Fibroblast of villous mesenchyme (primary cell): Measurements from ENCODE around the gene KASH5. TPM values are rescaled to one million over a fixed set of nuclear protein-coding genes. Genes with fewer than 3 reads are reported as not detected.

Experiments used
- DNase-seq: peaks from one replicate; pipeline ENCODE4 v3.0.0-alpha.2; 2010; ENCODE audit warnings: low read depth
- H3K4me3 ChIP-seq: 2 replicates; pipeline ENCODE4 v1.5.1; 2011; ENCODE audit warnings: low read depth, mild to moderate bottlenecking, low read length
- total RNA-seq: library from RNA; depleted of rRNA; stranded (reverse); fragments of >200 nt; gene quantifications from 2 replicates; pipeline ENCODE4 v1.2.3, GENCODE V29; 2012
- TF ChIP-seq, protein P1 (sequence below): IDR thresholded peaks from 2 replicates; pipeline ENCODE4 v1.5.1; 2012; ENCODE audit warnings: low read depth, mild to moderate bottlenecking, low read length; ENCODE audit not compliant: insufficient read depth

Gene KASH5
- total RNA-seq, 1 donor, result not detected

DNA sequence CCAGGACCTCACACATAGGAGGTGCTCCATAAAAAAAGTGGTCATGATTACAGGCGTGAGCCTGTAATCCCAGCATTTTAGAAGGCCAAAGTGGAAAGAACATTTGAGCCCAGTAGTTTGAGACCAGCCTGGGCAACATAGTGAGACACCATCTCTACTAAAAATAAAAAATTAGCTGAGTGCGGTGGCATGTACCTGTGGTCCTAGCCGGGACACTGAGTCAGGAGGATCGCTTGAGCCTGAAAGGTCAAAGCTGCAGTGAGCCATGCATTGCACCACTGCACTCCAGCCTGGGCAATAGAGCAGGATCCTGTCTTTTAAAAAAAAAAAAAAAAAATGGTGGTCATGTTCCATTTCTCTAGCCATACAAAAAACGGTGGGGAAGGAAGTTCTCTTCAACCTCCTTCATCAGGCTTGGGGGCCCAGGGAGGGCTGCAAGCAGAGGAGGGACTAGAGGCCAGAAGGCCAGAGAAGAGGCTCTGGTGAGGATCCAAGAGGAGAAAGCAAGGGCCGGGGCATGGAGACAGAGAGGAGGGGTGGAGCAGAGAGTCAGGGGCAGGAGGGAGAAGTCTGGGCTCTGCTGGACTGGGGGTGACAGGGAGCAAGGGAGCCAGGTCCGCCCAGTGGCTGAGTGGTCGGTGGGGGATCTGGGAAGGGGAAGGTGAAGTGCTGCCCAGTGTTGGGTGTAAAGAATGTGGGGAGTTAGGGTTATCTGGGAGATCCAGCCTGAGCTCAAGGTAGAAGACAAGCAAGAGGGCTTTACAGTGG is 8.9 kb downstream of the KASH5 start:
- no peak overlapping the region for H3K4me3 ChIP-seq
- TF ChIP-seq, protein P1, sequence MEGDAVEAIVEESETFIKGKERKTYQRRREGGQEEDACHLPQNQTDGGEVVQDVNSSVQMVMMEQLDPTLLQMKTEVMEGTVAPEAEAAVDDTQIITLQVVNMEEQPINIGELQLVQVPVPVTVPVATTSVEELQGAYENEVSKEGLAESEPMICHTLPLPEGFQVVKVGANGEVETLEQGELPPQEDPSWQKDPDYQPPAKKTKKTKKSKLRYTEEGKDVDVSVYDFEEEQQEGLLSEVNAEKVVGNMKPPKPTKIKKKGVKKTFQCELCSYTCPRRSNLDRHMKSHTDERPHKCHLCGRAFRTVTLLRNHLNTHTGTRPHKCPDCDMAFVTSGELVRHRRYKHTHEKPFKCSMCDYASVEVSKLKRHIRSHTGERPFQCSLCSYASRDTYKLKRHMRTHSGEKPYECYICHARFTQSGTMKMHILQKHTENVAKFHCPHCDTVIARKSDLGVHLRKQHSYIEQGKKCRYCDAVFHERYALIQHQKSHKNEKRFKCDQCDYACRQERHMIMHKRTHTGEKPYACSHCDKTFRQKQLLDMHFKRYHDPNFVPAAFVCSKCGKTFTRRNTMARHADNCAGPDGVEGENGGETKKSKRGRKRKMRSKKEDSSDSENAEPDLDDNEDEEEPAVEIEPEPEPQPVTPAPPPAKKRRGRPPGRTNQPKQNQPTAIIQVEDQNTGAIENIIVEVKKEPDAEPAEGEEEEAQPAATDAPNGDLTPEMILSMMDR, result no peak
- no peak for DNase-seq

- H3K4me3 ChIP-seq, result no peak overlapping the region
- no peak for DNase-seq
- TF ChIP-seq, protein P1, result no peak
Measured at GRCh38 chr19:49398001-49398615, 10.1 kb downstream of the KASH5 start.

DNA sequence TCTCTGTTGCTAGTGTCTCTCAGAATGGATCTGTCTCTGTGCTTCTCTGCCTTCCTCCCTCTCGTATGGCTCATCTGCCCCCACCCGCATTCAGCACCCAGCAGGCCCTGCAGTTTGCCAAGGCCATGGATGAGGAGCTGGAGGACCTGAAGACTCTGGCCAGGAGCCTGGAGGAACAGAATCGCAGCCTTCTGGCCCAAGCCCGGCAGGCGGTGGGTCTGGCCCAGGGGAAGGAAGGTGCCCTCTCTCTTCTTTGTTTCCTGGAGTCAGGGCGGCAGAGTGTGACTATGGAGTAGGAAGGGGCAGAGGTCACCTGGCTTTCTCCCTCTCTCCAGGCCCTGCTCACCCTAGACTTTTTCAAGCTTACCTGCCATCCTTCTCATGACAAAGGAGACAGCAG is 10.9 kb downstream of the KASH5 start:
- DNase-seq, result no peak
- TF ChIP-seq, protein P1, result no peak
- no peak overlapping the region for H3K4me3 ChIP-seq

DNA sequence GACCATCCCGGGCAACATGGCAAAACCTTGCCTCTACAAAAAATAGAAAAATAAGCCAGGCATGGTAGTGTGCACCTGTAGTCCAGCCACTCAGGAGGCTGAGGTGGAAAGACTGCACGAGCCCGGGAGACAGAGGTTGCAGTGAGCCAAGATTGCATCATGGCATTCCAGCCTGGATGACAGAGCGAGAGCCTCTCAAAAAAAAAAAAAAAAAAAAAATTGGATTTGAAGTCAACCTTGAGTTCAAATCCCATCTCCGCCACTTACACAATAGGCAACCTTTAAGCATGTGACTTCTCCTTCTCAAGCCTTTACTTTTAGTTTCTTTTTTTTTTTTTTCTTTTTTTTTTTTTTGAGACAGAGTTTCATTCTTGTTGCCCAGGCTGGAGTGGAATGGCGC is 12.0 kb downstream of the KASH5 start:
- no peak overlapping the region for H3K4me3 ChIP-seq
- no peak for DNase-seq
- TF ChIP-seq, protein P1, result no peak

GRCh38 chr19:49403404-49404187 is 15.5 kb downstream of the KASH5 start:
- DNase-seq, result no peak
- TF ChIP-seq, protein P1, result no peak
- H3K4me3 ChIP-seq, result no peak overlapping the region

- TF ChIP-seq, protein P1, result no peak
- DNase-seq, result no peak
- H3K4me3 ChIP-seq, result no peak overlapping the region
Measured at GRCh38 chr19:49407079-49407478, 19.0 kb downstream of the KASH5 start.
